MCF 10A (cell line): ENCODE results near the gene SYT1. TPM values are rescaled to one million over a fixed set of nuclear protein-coding genes. Genes with fewer than 3 reads are reported as not detected.

Experiments
- BruUV-seq: library from RNA; stranded (reverse); fragments of 400-500 nt; replicated peaks from 2 replicates; lab custom pipeline; 2021; lab: Mats Ljungman, UMichigan
- CTCF ChIA-PET: fragments of 300-600 bp; sonication (Branson Sonifier 250); formaldehyde crosslinking; extraction: SDS; loops from one replicate; lab custom pipeline; 2021; ENCODE audit warnings: antibody characterized with exemption, inconsistent platforms; lab: Yijun Ruan, JAX
- POLR2A ChIA-PET: fragments of 300-600, 350-650 bp; sonication (Branson Sonifier 250); formaldehyde crosslinking; extraction: SDS; loops from one replicate; lab custom pipeline; 2020; ENCODE audit warnings: antibody characterized with exemption, inconsistent platforms; lab: Yijun Ruan, JAX
- DNase-seq: peaks from one replicate; pipeline ENCODE4 v3.0.0-alpha.2; 2018; ENCODE audit not compliant: unreplicated experiment
- H3K27ac Mint-ChIP-seq: one replicate; pipeline ENCODE4 v1.8.0; 2022; ENCODE audit warnings: mild to moderate bottlenecking, low read depth, mixed read lengths; ENCODE audit not compliant: unreplicated experiment
- H3K27me3 Mint-ChIP-seq: one replicate; pipeline ENCODE4 v1.8.0; 2022; ENCODE audit warnings: mixed read lengths; ENCODE audit not compliant: insufficient read depth, unreplicated experiment
- H3K36me3 Mint-ChIP-seq: one replicate; pipeline ENCODE4 v1.8.0; 2022; ENCODE audit warnings: mild to moderate bottlenecking, moderate library complexity, mixed read lengths; ENCODE audit not compliant: insufficient read depth, unreplicated experiment
- H3K4me1 Mint-ChIP-seq: one replicate; pipeline ENCODE4 v1.8.0; 2022; ENCODE audit warnings: mixed read lengths; ENCODE audit not compliant: insufficient read depth, unreplicated experiment
- H3K4me3 Mint-ChIP-seq: one replicate; pipeline ENCODE4 v1.8.0; 2022; ENCODE audit warnings: mild to moderate bottlenecking, moderate library complexity, mixed read lengths; ENCODE audit not compliant: unreplicated experiment
- H3K9me3 Mint-ChIP-seq: one replicate; pipeline ENCODE4 v1.8.0; 2022; ENCODE audit warnings: mixed read lengths; ENCODE audit not compliant: unreplicated experiment
- intact Hi-C: fragments of 100-400 bp; cut with micrococcal nuclease; formaldehyde crosslinking; loops from 2 replicates; pipeline ENCODE4 v1.14.1; 2022
- total RNA-seq: library from RNA; stranded (reverse); gene quantifications from 2 replicates; pipeline ENCODE4 v1.2.3, GENCODE V29; 2022
- TF ChIP-seq, protein P1 (sequence below): fragments of 200-600 bp; IDR thresholded peaks from one replicate; pipeline ENCODE4 v1.8.0; 2022; ENCODE audit warnings: antibody characterized with exemption, mild to moderate bottlenecking; ENCODE audit not compliant: unreplicated experiment

The SYT1 gene
- total RNA-seq, 1 experiment from 2014 or later: 7.4 TPM

DNA sequence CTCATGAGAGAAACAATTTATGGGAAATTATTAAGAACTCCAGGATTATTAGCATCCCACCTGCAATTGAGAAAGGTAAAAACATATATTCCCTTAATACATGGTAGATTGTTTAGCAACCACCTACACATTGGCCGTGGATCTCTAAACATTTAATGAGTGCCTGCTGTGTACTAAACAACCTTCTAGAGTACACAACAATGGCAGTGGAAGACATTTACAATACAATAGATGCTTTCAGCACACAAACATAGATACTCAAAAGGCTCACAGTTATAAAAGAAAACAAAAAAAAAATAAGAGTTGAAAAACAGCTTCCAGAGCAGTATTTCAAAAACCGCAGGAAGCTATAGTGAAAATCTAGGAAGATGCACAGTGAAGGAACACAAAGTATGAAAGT is 382.9 kb downstream of the SYT1 start:
- no peaks in the 10 kb centered on the region for H3K27me3 Mint-ChIP-seq
- POLR2A ChIA-PET: no interaction called here
- no peak overlapping the region for H3K27ac Mint-ChIP-seq
- no peaks in the 10 kb centered on the region for H3K9me3 Mint-ChIP-seq
- H3K36me3 Mint-ChIP-seq: no peaks in the 10 kb centered on the region
- no TSS peak for BruUV-seq
- CTCF ChIA-PET: no interaction called here
- intact Hi-C loops: no loop called here
- no peak overlapping the region for H3K4me3 Mint-ChIP-seq
- DNase-seq: no peak
- TF ChIP-seq, protein P1, sequence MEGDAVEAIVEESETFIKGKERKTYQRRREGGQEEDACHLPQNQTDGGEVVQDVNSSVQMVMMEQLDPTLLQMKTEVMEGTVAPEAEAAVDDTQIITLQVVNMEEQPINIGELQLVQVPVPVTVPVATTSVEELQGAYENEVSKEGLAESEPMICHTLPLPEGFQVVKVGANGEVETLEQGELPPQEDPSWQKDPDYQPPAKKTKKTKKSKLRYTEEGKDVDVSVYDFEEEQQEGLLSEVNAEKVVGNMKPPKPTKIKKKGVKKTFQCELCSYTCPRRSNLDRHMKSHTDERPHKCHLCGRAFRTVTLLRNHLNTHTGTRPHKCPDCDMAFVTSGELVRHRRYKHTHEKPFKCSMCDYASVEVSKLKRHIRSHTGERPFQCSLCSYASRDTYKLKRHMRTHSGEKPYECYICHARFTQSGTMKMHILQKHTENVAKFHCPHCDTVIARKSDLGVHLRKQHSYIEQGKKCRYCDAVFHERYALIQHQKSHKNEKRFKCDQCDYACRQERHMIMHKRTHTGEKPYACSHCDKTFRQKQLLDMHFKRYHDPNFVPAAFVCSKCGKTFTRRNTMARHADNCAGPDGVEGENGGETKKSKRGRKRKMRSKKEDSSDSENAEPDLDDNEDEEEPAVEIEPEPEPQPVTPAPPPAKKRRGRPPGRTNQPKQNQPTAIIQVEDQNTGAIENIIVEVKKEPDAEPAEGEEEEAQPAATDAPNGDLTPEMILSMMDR: no peak
- H3K4me1 Mint-ChIP-seq: no peaks in the 10 kb centered on the region

GRCh38 chr12:79250186-79250585 is 385.6 kb downstream of the SYT1 start:
- H3K9me3 Mint-ChIP-seq: no peaks in the 10 kb centered on the region
- no peaks in the 10 kb centered on the region for H3K27me3 Mint-ChIP-seq
- ChIA-PET POLR2A (no interaction called here), CTCF (no interaction called here)
- H3K4me3 Mint-ChIP-seq: no peak overlapping the region
- peak; percentile 36 for DNase-seq
- H3K4me1 Mint-ChIP-seq: peaks cover 9% of the 10 kb centered on the region
- no peak overlapping the region for H3K27ac Mint-ChIP-seq
- no TSS peak for BruUV-seq
- H3K36me3 Mint-ChIP-seq: no peaks in the 10 kb centered on the region
- intact Hi-C loops: no loop called here
- TF ChIP-seq, protein P1: no peak

DNA sequence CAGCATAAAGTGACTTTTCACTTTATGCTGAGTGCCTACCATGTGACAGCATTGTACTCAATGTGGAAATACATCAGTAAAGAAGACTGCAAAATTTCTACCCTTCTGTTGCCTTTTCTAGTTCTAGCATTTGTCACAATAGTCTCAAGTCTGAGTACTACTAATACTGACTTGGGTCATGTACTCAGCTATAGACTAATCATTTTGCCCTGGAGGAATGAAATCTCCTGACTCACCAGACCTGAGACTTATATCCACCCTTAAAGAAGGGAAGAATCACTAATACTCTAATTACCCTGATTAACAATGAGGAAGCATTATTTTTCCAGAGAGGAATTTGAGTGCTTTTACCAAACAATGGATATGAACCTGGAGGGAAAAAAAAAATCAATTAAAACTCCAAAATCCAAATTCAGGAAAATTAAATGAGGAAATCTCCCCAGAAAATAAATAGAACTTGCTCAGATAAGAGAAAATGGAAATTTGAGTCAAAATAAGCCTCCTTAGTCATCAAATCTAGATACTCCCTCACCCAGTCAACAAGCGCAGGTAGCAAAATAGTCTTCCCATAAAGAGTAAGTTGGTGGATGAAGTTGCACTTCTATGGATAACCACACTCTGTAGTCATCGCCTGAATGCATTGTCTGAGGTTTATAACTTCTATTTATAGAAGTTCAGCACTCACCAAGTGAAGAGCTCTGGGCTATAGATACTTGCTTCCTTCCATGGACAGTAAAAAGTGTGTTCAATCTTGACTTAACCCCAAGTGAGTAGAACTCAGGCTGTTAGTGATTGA is 386.6 kb downstream of the SYT1 start:
- peak; percentile 18 for DNase-seq
- ChIA-PET CTCF (interaction anchor here (0.6 to 1.0 kb wide), 3 partner anchors 12 to 51 kb away, joined by 3 read pairs; no protein-coding TSS in a partner anchor), POLR2A (interaction anchor here (0.6 kb wide), 1 partner anchor 142 kb away, joined by 3 read pairs; no protein-coding TSS in a partner anchor)
- no peaks in the 10 kb centered on the region for H3K27me3 Mint-ChIP-seq
- H3K4me1 Mint-ChIP-seq: peaks cover 14% of the 10 kb centered on the region
- no peaks in the 10 kb centered on the region for H3K9me3 Mint-ChIP-seq
- BruUV-seq: no TSS peak
- no peak overlapping the region for H3K4me3 Mint-ChIP-seq
- TF ChIP-seq, protein P1: no peak
- no peak overlapping the region for H3K27ac Mint-ChIP-seq
- intact Hi-C loops: no loop called here
- H3K36me3 Mint-ChIP-seq: no peaks in the 10 kb centered on the region

- Mint-ChIP-seq H3K4me3 (no peak overlapping the region), H3K27ac (no peak overlapping the region), H3K9me3 (no peaks in the 10 kb centered on the region), H3K36me3 (no peaks in the 10 kb centered on the region), H3K4me1 (peaks cover 14% of the 10 kb centered on the region), H3K27me3 (no peaks in the 10 kb centered on the region)
- TF ChIP-seq, protein P1: no peak
- ChIA-PET POLR2A (interaction anchor here (0.7 to 1.2 kb wide), 2 partner anchors 10 to 1181 kb away, joined by 3 read pairs; no protein-coding TSS in a partner anchor), CTCF (interaction anchor here (0.6 kb wide), 1 partner anchor 95 kb away, joined by 3 read pairs; no protein-coding TSS in a partner anchor)
- intact Hi-C loops: no loop called here
- BruUV-seq: no TSS peak
- no peak for DNase-seq
Measured at GRCh38 chr12:79252358-79253075, 387.9 kb downstream of the SYT1 start.
